ENCODE data around the gene ARSG. TPM values are rescaled to one million over a fixed set of nuclear protein-coding genes. Genes with fewer than 3 reads are reported as not detected.
A peak's percentile ranks its signal among the peaks of the same experiment; 100 is the strongest.

The ARSG gene
- total RNA-seq, 4 donors from 2014 or later, result 4.3 to 16.8 (median 7.8) TPM

DNA sequence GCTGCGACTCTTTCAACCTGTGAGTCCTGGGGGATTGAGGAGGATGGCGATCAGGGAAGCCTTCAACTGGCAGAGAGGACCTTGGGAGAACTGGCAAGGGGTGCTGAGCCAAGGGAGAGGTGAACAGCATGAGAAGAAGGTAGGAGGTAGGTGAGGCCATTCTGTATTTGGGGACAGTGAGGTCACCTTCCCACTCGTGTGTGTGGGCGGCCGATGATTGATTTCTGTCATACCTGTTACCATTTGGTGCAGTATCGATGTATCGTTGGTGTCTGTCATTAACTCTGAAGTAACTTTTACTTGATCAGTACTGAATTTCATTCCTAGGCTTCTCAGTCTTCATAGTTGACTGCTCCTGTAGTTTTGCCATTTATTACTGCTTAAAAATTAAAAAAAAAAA lies 3.8 kb downstream of the ARSG start:
- WGBS, 2 donors, result 83 to 89% methylated on average over 7 of the region's 7 CpGs
- intact Hi-C loops (cut with DNase I; ENCODE audit: low total_unique reads), result no loop called here
- TF ChIP-seq, protein P1, sequence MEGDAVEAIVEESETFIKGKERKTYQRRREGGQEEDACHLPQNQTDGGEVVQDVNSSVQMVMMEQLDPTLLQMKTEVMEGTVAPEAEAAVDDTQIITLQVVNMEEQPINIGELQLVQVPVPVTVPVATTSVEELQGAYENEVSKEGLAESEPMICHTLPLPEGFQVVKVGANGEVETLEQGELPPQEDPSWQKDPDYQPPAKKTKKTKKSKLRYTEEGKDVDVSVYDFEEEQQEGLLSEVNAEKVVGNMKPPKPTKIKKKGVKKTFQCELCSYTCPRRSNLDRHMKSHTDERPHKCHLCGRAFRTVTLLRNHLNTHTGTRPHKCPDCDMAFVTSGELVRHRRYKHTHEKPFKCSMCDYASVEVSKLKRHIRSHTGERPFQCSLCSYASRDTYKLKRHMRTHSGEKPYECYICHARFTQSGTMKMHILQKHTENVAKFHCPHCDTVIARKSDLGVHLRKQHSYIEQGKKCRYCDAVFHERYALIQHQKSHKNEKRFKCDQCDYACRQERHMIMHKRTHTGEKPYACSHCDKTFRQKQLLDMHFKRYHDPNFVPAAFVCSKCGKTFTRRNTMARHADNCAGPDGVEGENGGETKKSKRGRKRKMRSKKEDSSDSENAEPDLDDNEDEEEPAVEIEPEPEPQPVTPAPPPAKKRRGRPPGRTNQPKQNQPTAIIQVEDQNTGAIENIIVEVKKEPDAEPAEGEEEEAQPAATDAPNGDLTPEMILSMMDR (IDR thresholded peaks at IDR 0.05), result no peak
- no peak for TF ChIP-seq POLR2A (IDR thresholded peaks at IDR 0.05)
- no peak for DNase-seq (ENCODE audit: low spot score in 2 of 2)
- H3K4me3 ChIP-seq (ENCODE audit: low read depth, poor library complexity, severe bottlenecking), result no peak overlapping the region

DNA sequence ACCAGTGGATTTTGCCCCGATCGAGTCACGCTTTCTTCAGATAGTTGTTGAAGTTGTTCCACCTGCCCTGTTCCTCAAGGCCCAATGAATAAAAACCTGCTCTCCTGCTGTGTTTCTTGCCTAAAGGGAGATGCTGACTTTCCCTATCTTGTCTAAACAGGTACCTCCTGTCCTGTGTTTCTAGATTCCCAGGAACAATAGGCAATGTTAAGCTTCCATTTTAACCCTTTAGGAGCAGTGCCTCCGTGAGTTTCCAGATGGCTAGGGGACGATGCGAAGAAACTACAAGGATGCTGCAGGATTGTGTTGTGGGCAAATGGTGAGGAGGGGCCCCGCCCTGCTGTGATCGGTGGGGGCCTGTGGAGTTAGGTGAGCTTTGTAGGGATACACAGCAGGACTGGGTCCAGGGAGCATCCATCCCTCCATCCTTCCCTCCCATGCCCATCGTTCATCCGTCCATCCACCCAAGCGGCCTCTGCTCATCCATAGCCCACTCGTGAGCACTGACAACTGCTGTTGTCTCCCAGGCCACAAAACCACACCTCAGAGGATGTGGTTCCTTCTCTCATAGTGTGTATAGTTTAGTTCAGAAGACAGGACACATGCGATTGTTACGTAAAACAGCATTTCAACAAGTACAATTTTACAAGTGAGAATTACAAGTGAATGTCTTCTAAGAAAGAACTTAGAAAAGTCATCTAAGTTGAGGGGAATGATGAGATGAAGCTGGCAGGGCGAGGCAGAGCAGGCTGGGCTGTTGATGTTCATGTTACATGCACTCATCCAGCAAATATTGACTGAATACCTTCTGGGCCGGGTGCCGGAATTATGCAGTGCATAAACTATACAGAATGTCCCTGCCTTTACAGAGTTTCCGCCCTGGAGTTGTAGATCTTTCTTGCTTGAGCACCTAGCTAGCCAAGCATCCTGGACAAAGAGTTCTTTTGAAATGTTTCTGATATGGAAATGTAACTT lies 5.2 kb downstream of the ARSG start:
- 57 to 60% methylated on average over 18 of the region's 18 CpGs for WGBS, 2 donors
- TF ChIP-seq, protein P1 (IDR thresholded peaks at IDR 0.05), result no peak
- no peak for TF ChIP-seq POLR2A (IDR thresholded peaks at IDR 0.05)
- no peak overlapping the region for H3K4me3 ChIP-seq (ENCODE audit: low read depth, poor library complexity, severe bottlenecking)
- intact Hi-C loops (cut with DNase I; ENCODE audit: low total_unique reads), result no loop called here
- DNase-seq (ENCODE audit: low spot score in 2 of 2), result peak in 1 of 2 donors; percentile 35

DNA sequence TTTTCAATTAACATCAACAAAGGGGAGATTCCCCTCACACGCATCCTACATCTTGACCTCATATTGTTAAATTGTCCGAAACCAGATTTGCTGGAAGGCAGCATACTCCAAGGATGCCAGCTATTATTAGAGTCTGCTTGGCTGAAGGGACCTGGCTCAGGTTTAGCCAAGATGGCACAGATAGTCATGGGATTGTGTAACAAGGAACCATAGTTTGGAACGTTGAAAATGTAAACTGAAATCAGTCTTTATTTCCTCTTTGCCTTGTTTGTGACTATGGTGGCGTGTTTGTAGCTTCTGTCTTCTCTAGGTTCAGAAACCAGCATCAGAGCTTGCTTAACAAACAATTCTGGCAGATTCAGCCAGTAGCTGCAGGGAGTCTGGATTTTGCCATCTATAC lies 5.9 kb downstream of the ARSG start:
- intact Hi-C loops (cut with DNase I; ENCODE audit: low total_unique reads), result no loop called here
- no peak for TF ChIP-seq POLR2A (IDR thresholded peaks at IDR 0.05)
- TF ChIP-seq, protein P1 (IDR thresholded peaks at IDR 0.05), result no peak
- 22 to 30% methylated on average over 4 of the region's 4 CpGs for WGBS, 2 donors
- DNase-seq (ENCODE audit: low spot score in 2 of 2), result no peak
- no peak overlapping the region for H3K4me3 ChIP-seq (ENCODE audit: low read depth, poor library complexity, severe bottlenecking)

DNA sequence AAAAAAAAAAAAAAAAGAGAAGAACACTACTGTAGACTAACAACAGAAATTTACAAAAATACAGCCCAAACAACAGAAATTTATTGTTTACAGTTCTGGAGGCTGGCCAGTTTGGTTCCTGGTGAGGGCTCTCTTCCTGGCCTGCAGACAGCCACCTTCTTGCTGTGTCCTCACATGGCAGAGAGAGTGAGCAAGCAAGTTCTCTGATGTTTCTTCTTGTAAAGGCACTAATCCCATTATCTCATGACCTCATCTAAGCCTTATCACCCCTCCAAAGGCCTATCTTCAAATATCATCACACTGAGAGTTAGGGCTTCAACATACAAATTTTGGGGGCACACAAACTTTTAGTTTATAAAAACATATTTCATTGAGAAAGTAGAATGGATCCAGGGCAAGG lies 7.3 kb downstream of the ARSG start:
- H3K4me3 ChIP-seq (ENCODE audit: low read depth, poor library complexity, severe bottlenecking), result no peak overlapping the region
- intact Hi-C loops (cut with DNase I; ENCODE audit: low total_unique reads), result no loop called here
- no peak for TF ChIP-seq POLR2A (IDR thresholded peaks at IDR 0.05)
- TF ChIP-seq, protein P1 (IDR thresholded peaks at IDR 0.05), result no peak
- no peak for DNase-seq (ENCODE audit: low spot score in 2 of 2)

DNA sequence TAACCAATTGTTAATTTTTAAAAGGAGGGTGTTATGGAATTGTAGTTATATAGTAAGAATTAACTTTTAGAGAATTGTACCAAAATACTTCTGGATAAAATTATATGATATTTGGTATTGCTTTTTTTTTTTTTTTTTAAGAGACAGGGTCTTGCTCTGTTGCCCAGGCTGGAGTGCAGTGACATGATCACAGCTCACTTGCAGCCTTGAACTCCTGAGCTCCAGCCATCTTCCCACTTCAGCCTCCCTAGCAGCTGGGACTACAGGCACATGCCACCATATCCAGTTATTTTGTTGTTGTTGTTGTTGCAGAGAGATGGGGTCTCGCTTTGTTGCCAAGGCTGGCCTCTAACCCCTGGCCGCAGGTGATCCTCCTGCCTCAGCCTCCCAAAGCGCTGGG lies 8.5 kb downstream of the ARSG start:
- no peak for TF ChIP-seq POLR2A (IDR thresholded peaks at IDR 0.05)
- TF ChIP-seq, protein P1 (IDR thresholded peaks at IDR 0.05), result no peak
- intact Hi-C loops (cut with DNase I; ENCODE audit: low total_unique reads), result no loop called here
- 100% methylated on average over 3 of the region's 3 CpGs for WGBS, 2 donors
- H3K4me3 ChIP-seq (ENCODE audit: low read depth, poor library complexity, severe bottlenecking), result no peak overlapping the region
- no peak for DNase-seq (ENCODE audit: low spot score in 2 of 2)
